ENCODE results near the gene FAM184A.

FAM184A gene

GRCh38 chr6:119077643-119078375 lies 655 bp downstream of the FAM184A start:
- peak; percentile 27 for TF ChIP-seq CTCF (IDR thresholded peaks at IDR 0.05; ENCODE audit: low read depth, low read length, missing control alignments)
- no peak for DNase-seq (ENCODE audit: low read depth)
- H3K4me3 ChIP-seq (ENCODE audit: low read depth, low read length): peak overlapping the region; percentile 56

GRCh38 chr6:119077391-119077642 lies 1.1 kb downstream of the FAM184A start:
- TF ChIP-seq CTCF (IDR thresholded peaks at IDR 0.05; ENCODE audit: low read depth, low read length, missing control alignments): no peak
- no peak for DNase-seq (ENCODE audit: low read depth)
- no peak overlapping the region for H3K4me3 ChIP-seq (ENCODE audit: low read depth, low read length)

GRCh38 chr6:119076576-119077390 lies 1.7 kb downstream of the FAM184A start:
- no peak for TF ChIP-seq CTCF (IDR thresholded peaks at IDR 0.05; ENCODE audit: low read depth, low read length, missing control alignments)
- H3K4me3 ChIP-seq (ENCODE audit: low read depth, low read length): no peak overlapping the region
- no peak for DNase-seq (ENCODE audit: low read depth)

GRCh38 chr6:119076173-119076572 lies 2.3 kb downstream of the FAM184A start:
- TF ChIP-seq CTCF (IDR thresholded peaks at IDR 0.05; ENCODE audit: low read depth, low read length, missing control alignments): no peak
- H3K4me3 ChIP-seq (ENCODE audit: low read depth, low read length): no peak overlapping the region
- DNase-seq (ENCODE audit: low read depth): no peak

- no peak for DNase-seq (ENCODE audit: low read depth)
- TF ChIP-seq CTCF (IDR thresholded peaks at IDR 0.05; ENCODE audit: low read depth, low read length, missing control alignments): no peak
- no peak overlapping the region for H3K4me3 ChIP-seq (ENCODE audit: low read depth, low read length)
These were observed 3.1 kb downstream of the FAM184A start for GRCh38 chr6:119075200-119075981.

GRCh38 chr6:119073307-119074051 lies 5.0 kb downstream of the FAM184A start:
- no peak for DNase-seq (ENCODE audit: low read depth)
- no peak for TF ChIP-seq CTCF (IDR thresholded peaks at IDR 0.05; ENCODE audit: low read depth, low read length, missing control alignments)
- H3K4me3 ChIP-seq (ENCODE audit: low read depth, low read length): no peak overlapping the region
